ENCODE data around the gene DDX11. TPM values are rescaled to one million over a fixed set of nuclear protein-coding genes. Genes with fewer than 3 reads are reported as not detected.

Gene DDX11
- total and polyA plus RNA-seq, 12 donors = 3.0 to 16.1 (median 5.8) TPM

DNA sequence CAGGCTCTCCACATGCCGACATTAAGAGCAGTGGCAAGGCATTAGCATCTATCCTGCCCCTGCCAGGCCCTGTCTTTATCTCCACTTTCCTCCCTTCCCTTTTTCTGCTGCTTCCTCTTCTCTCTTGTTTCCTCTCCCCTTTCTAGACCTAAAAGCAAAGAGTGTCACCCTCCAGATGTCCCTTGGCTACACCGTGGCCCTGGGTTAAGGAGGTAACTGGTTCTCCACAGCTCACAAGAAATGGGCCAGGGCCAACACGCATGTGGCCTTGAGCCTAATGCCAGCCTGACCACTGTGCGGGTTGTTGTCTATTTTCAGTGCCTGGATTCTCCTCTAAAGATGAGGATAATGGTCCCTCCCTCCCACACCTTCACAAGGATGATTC, 41.7 kb upstream of the DDX11 start:
- no peaks in the 10 kb centered on the region for H3K9me3 ChIP-seq
- DNase-seq (no peak), ATAC-seq (no peak)
- H3K36me3 ChIP-seq = no peaks in the 10 kb centered on the region
- no peak overlapping the region for H3K4me3 ChIP-seq
- peak overlapping the region in 1 of 10 donors; percentile 2 for H3K27ac ChIP-seq
- WGBS, 2 donors = 51 to 58% methylated on average over 4 of the region's 4 CpGs
- intact Hi-C loops (cut with DNase I) = no loop called here
- TF ChIP-seq, protein P1, sequence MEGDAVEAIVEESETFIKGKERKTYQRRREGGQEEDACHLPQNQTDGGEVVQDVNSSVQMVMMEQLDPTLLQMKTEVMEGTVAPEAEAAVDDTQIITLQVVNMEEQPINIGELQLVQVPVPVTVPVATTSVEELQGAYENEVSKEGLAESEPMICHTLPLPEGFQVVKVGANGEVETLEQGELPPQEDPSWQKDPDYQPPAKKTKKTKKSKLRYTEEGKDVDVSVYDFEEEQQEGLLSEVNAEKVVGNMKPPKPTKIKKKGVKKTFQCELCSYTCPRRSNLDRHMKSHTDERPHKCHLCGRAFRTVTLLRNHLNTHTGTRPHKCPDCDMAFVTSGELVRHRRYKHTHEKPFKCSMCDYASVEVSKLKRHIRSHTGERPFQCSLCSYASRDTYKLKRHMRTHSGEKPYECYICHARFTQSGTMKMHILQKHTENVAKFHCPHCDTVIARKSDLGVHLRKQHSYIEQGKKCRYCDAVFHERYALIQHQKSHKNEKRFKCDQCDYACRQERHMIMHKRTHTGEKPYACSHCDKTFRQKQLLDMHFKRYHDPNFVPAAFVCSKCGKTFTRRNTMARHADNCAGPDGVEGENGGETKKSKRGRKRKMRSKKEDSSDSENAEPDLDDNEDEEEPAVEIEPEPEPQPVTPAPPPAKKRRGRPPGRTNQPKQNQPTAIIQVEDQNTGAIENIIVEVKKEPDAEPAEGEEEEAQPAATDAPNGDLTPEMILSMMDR (IDR thresholded peaks at IDR 0.05) = no peak
- peaks cover 0 to 47% (median 18%) of the 10 kb centered on the region in 9 donors for H3K4me1 ChIP-seq
- H3K27me3 ChIP-seq = no peaks in the 10 kb centered on the region

DNA sequence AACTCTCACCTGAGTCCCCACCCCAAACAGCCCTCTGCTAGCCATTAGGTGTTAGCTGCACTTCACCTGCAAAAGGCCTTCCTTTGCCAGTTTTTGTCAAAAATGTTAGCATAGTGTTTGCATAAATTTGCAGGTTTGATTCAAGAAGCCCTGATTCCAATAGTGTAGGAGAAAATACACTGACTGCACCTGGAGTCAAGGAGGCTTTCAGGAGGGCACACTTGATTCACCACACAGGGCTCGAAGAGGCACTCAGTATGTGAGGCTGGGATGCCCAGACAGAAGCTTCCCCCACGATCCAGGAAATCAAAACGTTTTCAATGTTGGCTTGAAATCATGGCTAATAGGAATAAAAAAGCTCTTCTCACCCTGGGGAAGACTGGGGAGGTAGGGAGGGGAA, 40.5 kb upstream of the DDX11 start:
- TF ChIP-seq, protein P1 (IDR thresholded peaks at IDR 0.05) = no peak
- Histone ChIP-seq H3K36me3 (no peaks in the 10 kb centered on the region), H3K4me1 (peaks cover 0 to 51% (median 18%) of the 10 kb centered on the region in 9 donors), H3K27me3 (no peaks in the 10 kb centered on the region), H3K27ac (no peak overlapping the region), H3K9me3 (no peaks in the 10 kb centered on the region), H3K4me3 (no peak overlapping the region)
- DNase-seq (no peak), ATAC-seq (no peak)
- intact Hi-C loops (cut with DNase I) = no loop called here
- 68 to 70% methylated on average over 3 of the region's 3 CpGs for WGBS, 2 donors

DNA sequence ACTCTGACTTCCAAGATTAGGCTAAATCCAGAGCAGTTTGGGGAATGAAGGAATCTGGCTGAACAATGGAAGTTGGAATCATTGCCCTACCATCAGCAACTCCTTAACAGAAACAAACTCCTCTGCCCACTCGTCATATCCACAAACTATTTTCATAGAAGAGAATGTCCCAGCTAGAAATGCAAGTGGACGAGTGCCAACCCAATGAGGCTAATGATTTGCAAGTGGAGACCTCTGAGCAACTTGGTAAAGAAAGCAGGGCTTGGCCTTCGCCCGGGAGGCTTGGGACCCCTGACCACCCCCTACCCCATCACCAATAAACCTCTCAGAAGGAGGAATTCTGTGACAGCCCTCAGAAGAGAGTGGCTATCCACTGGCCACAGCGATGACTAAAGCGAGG, 40.0 kb upstream of the DDX11 start:
- ATAC-seq (no peak), DNase-seq (no peak)
- H3K4me3 ChIP-seq = no peak overlapping the region
- peak overlapping the region in 1 of 10 donors; percentile 15 for H3K27ac ChIP-seq
- intact Hi-C loops (cut with DNase I) = no loop called here
- H3K4me1 ChIP-seq = peaks cover 0 to 51% (median 18%) of the 10 kb centered on the region in 9 donors
- no peaks in the 10 kb centered on the region for H3K27me3 ChIP-seq
- H3K9me3 ChIP-seq = no peaks in the 10 kb centered on the region
- TF ChIP-seq, protein P1 (IDR thresholded peaks at IDR 0.05) = no peak
- WGBS, 2 donors = 73 to 75% methylated on average over 6 of the region's 6 CpGs
- H3K36me3 ChIP-seq = no peaks in the 10 kb centered on the region

DNA sequence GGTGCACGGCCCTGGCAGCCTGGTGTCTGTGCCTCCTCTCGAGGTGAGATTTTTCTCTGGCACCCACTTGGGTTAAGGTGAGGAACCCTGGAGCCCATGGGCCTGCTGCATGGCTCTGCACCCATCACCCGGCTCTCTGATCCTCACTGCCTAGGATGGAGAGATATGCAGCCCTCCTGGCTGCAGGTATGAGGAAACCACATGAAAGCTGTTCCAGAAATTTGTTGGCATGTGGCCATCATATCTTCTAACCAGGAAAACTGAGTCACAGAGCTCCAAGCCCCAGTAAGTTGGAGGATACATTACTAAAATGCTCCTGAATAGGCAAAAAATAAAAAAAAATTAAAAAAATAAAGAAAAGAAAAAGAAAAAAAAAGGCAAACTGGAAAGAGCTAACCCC, 39.3 kb upstream of the DDX11 start:
- H3K4me1 ChIP-seq = peaks cover 0 to 46% (median 13%) of the 10 kb centered on the region in 9 donors
- DNase-seq (no peak), ATAC-seq (no peak)
- H3K4me3 ChIP-seq = no peak overlapping the region
- H3K9me3 ChIP-seq = no peaks in the 10 kb centered on the region
- WGBS, 2 donors = 70 to 76% methylated on average over 3 of the region's 3 CpGs
- H3K27me3 ChIP-seq = no peaks in the 10 kb centered on the region
- TF ChIP-seq, protein P1 (IDR thresholded peaks at IDR 0.05) = no peak
- no peak overlapping the region for H3K27ac ChIP-seq
- intact Hi-C loops (cut with DNase I) = no loop called here
- H3K36me3 ChIP-seq = no peaks in the 10 kb centered on the region

Measured in heart right ventricle (tissue), 16 donors.